ENCODE results near the gene YES1.
"Not testable (repeated sequence)": the region's sequence is repeated elsewhere in the genome, so short reads cannot be mapped to it uniquely, and the experiment has no call there.

YES1 gene

DNA sequence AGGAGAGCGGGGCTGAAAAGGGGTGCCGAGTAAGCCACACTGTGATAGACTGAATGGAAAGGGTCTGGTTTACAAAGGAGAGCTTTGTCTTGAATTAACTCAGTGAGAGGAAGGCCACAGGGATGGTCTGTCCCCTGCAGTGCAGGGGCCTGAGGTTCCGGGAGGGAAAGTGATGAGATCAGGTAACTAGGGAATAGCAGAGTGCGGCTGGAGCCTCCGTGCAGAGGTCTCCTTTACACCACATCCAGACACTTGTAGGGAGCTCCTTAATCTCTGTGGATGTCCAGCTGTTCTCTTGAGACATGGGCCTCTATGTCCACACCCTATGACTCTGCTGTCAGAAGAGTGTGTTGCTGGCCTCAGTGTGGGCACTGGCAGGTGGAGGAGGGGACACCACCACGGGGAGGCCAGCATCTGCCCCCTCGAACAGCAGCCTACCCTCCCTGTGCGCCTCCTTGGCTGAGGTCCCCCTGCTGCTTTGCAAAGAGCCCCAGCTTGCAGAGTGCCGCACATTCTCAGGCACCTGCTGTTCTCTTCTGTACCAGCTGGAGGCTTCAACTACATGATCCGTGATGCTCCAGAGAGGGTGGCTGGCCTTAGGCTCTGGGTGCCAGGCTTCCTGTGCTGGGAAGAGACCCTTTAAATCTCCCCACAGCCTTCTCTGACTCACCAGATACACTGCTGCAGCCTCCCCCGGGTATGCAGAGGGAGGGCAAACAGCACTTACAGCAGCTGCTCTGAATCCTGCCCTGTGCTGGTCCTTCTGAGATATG, 125.5 kb downstream of the YES1 start:
- DNase-seq (ENCODE audit: extremely low read depth in 1 of 2, low read depth in 1 of 2) = no peak

GRCh38 chr18:685438-685837, 126.6 kb downstream of the YES1 start:
- DNase-seq (ENCODE audit: extremely low read depth in 1 of 2, low read depth in 1 of 2) = no peak

DNA sequence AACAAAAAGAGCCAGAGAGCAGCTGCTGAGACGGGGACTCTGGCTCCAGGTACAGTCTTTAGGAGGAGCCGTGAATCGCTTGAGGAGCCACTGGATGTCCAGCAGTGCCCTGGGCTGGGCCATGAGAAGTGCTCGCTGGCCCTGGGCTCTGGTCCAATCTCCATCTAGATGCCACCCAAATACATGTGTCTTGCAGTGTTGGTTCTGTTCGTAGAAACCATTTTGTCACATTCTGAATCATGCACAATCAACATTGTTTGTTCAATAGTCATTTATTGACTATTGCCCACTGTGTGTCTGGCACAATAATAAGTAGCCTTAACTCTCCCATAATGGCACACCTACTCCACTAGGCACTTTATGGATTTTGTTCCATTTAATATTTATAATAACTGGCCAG, 128.5 kb downstream of the YES1 start:
- no peak for DNase-seq (ENCODE audit: extremely low read depth in 1 of 2, low read depth in 1 of 2)

DNA sequence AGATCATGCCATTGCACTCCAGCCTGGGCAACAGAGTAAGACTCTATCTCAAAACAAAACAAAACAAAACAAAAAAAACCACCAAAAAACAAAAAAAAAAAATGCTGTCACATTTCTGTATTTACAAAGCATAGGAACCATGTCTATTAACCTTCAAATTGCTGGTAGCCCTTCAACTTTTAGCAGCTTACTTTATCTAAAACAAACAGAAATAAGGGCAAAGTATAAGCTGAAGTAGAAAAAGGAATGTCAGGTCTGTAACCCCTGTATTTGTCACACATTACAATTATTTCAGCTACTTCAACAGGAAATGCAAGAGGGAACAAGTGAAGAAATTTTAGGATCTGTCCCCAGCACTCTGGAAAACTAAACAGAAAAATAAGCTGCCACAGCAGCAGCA, 129.2 kb downstream of the YES1 start:
- no peak for DNase-seq (ENCODE audit: extremely low read depth in 1 of 2, low read depth in 1 of 2)

DNA sequence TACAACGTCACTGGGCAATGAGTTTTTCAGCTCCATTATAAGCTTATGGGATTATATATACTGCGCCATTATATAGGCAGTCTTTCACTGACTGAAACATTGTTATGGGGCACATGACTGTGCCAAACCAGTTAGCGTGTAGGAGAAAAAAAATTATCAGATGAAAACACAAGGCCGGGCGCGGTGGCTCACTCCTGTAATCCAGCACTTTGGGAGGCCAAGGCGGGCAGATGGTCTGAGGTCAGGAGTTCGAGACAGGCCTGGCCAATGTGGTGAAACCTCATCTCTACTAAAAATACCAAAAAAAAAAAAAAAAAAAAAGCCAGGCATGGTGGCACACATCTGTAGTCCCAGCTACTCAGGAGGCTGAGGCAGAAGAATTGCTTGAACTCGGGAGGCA, 129.6 kb downstream of the YES1 start:
- not testable (repeated sequence) for DNase-seq (ENCODE audit: extremely low read depth in 1 of 2, low read depth in 1 of 2)

DNA sequence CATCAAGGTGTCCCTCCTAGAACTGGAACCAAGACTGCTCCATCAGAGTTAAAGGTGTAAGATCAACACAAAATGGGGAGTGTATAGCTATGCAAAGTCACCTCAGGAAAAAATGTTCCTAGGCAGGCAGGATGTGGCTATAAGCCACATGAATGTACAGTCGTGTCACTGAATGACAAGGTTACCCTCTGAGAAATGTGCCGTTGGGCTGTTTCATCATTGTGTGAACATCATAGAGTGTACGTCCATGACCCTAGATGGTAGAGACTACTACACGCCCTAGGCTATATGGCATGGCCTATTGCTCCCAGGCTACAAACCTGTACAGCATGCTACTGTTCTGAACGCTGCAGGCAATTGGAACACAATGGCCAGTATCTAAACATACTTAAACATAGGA, 130.1 kb downstream of the YES1 start:
- peak; percentile 13 to 49 for DNase-seq (ENCODE audit: extremely low read depth in 1 of 2, low read depth in 1 of 2)

GRCh38 chr18:680392-680791, 131.7 kb downstream of the YES1 start:
- DNase-seq (ENCODE audit: extremely low read depth in 1 of 2, low read depth in 1 of 2) = no peak

- no peak for DNase-seq (ENCODE audit: extremely low read depth in 1 of 2, low read depth in 1 of 2)
Observed at GRCh38 chr18:679516-679915, 132.5 kb downstream of the YES1 start.

- no peak for DNase-seq (ENCODE audit: extremely low read depth in 1 of 2, low read depth in 1 of 2)
Observed at GRCh38 chr18:678482-679182, 133.4 kb downstream of the YES1 start.

- DNase-seq (ENCODE audit: extremely low read depth in 1 of 2, low read depth in 1 of 2) = no peak
Observed at GRCh38 chr18:677951-678381, 134.1 kb downstream of the YES1 start.

- no peak for DNase-seq (ENCODE audit: extremely low read depth in 1 of 2, low read depth in 1 of 2)
Observed at GRCh38 chr18:677145-677544, 134.9 kb downstream of the YES1 start.

GRCh38 chr18:676736-677135, 135.3 kb downstream of the YES1 start:
- no peak for DNase-seq (ENCODE audit: extremely low read depth in 1 of 2, low read depth in 1 of 2)

GRCh38 chr18:676069-676468, 136.0 kb downstream of the YES1 start:
- DNase-seq (ENCODE audit: extremely low read depth in 1 of 2, low read depth in 1 of 2) = no peak

- no peak for DNase-seq (ENCODE audit: extremely low read depth in 1 of 2, low read depth in 1 of 2)
Observed at GRCh38 chr18:675307-675706, 136.7 kb downstream of the YES1 start.

DNA sequence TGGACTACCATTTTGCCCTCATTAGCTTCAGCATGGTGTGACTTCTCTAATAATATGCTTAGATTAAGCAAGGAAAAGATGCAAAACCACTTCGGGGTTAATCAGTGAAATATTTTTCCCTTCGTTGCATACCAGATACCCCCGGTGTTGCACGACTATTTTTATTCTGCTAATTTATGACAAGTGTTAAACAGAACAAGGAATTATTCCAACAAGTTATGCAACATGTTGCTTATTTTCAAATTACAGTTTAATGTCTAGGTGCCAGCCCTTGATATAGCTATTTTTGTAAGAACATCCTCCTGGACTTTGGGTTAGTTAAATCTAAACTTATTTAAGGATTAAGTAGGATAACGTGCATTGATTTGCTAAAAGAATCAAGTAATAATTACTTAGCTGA, 138.3 kb downstream of the YES1 start:
- DNase-seq (ENCODE audit: extremely low read depth in 1 of 2, low read depth in 1 of 2) = no peak

DNA sequence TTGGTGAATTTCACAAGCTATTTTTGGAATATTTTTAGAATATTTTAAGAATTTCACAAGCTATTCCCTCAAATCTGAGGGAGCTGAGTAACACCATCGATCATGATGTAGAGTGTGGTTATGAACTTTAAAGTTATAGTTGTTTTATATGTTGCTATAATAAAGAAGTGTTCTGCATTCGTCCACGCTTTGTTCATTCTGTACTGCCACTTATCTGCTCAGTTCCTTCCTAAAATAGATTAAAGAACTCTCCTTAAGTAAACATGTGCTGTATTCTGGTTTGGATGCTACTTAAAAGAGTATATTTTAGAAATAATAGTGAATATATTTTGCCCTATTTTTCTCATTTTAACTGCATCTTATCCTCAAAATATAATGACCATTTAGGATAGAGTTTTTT, 138.7 kb downstream of the YES1 start:
- no peak for DNase-seq (ENCODE audit: extremely low read depth in 1 of 2, low read depth in 1 of 2)
